Bronchial epithelial cell (primary cell): Measurements from ENCODE around the gene SQSTM1. TPM values are rescaled to one million over a fixed set of nuclear protein-coding genes. Genes with fewer than 3 reads are reported as not detected.
A peak's percentile ranks its signal among the peaks of the same experiment; 100 is the strongest.

Experiments used
- DNase-seq: peaks from one replicate; pipeline ENCODE4 v3.0.0-alpha.2; 2010; ENCODE audit warnings: low read depth
- FAIRE-seq: peaks from 2 replicates; lab custom pipeline; 2011; peaks lifted over from hg19 to GRCh38; lab: Jason Lieb, UNC
- H3K27me3 ChIP-seq: 2 replicates; pipeline ENCODE4 v1.5.1; 2011; ENCODE audit warnings: low read length; ENCODE audit not compliant: control insufficient read depth, insufficient read depth
- H3K36me3 ChIP-seq: 2 replicates; pipeline ENCODE4 v1.5.1; 2011; ENCODE audit warnings: low read length; ENCODE audit not compliant: control insufficient read depth, insufficient read depth
- H3K4me3 ChIP-seq: 2 replicates; pipeline ENCODE4 v1.5.1; 2011; ENCODE audit warnings: mild to moderate bottlenecking, low read depth, low read length, control low read depth
- total RNA-seq: library from RNA; depleted of rRNA; stranded (reverse); fragments of >200 nt; gene quantifications from 2 replicates; pipeline ENCODE4 v1.2.1, GENCODE V29; 2014
- TF ChIP-seq, protein P1 (sequence below): IDR thresholded peaks from 2 replicates; pipeline ENCODE4 v1.5.1; 2011; ENCODE audit warnings: mild to moderate bottlenecking, moderate library complexity, low read length, control low read depth, inconsistent platforms; ENCODE audit not compliant: insufficient read depth, severe bottlenecking

The SQSTM1 gene
- total RNA-seq, 1 donor from 2014 or later = 733 TPM

- peaks cover 38% of the 10 kb centered on the region for H3K36me3 ChIP-seq
- TF ChIP-seq, protein P1, sequence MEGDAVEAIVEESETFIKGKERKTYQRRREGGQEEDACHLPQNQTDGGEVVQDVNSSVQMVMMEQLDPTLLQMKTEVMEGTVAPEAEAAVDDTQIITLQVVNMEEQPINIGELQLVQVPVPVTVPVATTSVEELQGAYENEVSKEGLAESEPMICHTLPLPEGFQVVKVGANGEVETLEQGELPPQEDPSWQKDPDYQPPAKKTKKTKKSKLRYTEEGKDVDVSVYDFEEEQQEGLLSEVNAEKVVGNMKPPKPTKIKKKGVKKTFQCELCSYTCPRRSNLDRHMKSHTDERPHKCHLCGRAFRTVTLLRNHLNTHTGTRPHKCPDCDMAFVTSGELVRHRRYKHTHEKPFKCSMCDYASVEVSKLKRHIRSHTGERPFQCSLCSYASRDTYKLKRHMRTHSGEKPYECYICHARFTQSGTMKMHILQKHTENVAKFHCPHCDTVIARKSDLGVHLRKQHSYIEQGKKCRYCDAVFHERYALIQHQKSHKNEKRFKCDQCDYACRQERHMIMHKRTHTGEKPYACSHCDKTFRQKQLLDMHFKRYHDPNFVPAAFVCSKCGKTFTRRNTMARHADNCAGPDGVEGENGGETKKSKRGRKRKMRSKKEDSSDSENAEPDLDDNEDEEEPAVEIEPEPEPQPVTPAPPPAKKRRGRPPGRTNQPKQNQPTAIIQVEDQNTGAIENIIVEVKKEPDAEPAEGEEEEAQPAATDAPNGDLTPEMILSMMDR = no peak
- FAIRE-seq = no peak
- no peaks in the 10 kb centered on the region for H3K27me3 ChIP-seq
- no peak for DNase-seq
- no peak overlapping the region for H3K4me3 ChIP-seq
Measured at GRCh38 chr5:179802950-179803562, 17.6 kb upstream of the SQSTM1 start.

DNA sequence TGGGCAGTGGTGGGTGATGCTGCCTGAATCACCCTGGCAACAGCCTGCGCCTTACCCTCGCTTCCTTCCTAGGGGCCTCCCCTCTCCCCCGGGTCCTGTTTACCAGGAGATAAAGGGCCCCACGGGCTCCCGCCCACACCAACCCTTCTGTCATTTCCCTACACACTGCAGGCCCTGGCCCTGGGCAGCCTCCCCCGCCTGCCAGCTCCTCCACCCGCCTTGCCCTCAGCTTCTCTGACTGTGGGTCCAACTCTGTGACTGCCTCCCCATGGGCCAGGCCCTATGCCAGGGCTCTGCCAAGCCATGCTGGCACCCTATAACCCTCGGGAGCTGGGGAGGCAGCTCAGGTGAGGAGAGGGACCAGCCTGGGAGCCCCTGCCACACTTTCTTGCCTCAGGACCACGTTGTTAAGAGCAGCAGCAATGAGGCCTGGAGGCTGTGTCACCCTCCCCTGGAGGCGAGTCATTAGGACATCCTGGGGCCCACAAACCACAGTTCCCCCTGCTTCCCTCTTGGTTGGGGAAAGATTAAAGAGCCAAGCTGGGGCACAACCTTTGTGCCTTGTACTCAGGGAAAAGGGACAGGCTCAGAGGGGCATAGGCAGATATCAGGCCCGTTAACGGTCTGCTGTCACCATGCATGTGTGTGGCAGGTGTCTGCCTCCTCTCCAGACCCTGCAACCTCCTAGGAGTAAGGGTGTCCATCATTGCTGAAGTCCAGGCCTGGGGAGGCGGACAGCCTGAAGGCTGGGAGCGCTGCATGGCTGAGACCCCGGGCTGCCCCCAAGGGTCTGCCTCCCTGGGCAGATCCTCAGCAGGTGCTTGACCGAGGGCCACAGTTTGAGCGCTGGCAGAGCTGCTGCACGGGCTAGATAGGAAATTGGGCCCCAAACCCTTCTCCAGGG is 16.8 kb upstream of the SQSTM1 start:
- TF ChIP-seq, protein P1 = no peak
- H3K27me3 ChIP-seq = no peaks in the 10 kb centered on the region
- no peak for DNase-seq
- peaks cover 32% of the 10 kb centered on the region for H3K36me3 ChIP-seq
- no peak for FAIRE-seq
- H3K4me3 ChIP-seq = no peak overlapping the region

GRCh38 chr5:179804555-179804947 is 16.2 kb upstream of the SQSTM1 start:
- no peak overlapping the region for H3K4me3 ChIP-seq
- no peaks in the 10 kb centered on the region for H3K27me3 ChIP-seq
- no peak for DNase-seq
- FAIRE-seq = no peak
- peaks cover 27% of the 10 kb centered on the region for H3K36me3 ChIP-seq
- TF ChIP-seq, protein P1 = no peak

DNA sequence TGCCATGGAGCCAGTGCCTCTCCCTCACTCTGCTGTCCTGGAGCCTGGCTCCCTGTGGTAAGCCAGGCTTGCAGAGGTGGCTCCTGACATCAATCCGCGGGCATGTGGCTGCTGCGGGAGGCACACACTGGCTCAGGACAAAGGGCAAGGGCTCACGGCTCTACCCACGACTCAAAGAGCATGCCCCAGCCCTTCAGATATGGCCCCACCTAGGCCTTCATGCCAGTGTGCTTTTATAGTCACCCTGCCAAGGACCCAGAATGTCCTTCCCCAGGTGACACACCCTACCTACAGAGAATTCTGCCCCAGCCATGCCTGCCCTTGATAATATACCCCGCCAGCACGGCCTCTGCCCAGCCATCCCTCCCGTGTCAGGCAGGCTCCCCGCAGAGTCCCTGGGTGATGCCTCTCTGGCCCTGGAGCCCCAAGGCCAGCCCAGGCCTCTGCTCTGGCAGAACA is 15.6 kb upstream of the SQSTM1 start:
- H3K4me3 ChIP-seq = peak overlapping the region; percentile 86
- H3K36me3 ChIP-seq = peaks cover 23% of the 10 kb centered on the region
- FAIRE-seq = no peak
- no peaks in the 10 kb centered on the region for H3K27me3 ChIP-seq
- TF ChIP-seq, protein P1 = no peak
- no peak for DNase-seq

DNA sequence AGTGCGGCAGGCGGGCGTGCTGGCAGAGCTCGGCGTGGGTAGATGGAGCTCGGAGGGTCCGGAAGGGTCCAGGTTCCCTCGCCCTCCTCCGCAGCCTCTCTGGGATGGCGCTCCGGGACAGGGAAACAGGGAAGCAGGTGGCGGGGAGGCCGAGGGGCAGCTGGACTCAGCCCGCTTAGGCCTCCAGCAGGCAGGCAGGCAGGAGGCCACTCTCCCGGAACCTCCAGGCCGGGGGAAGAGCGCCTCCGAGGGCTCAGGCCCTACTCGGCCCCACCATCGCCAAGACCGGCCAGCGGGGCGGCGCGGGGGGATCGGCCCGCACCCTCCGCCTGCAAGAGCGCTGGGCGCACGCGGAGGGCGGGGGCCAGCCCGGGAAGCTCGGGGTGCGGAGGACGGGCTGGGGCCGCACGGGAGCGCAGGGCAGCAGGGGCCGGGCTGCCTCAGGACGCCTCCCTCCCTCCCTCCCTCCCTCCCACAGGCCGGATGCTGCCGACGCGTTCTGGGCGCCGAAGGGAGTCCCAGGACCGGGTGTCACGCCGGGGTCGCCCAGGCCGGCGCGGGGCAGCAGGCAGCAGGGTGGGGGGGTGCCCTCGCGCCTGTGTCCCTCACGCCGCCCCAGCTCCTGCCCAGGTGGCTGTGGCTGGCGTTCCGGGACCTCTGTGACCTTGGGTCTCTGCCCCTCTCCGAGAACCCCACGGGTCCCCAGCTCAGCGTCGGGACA is 15.0 kb upstream of the SQSTM1 start:
- Histone ChIP-seq H3K27me3 (no peaks in the 10 kb centered on the region), H3K36me3 (peaks cover 18% of the 10 kb centered on the region), H3K4me3 (peak overlapping the region; percentile 86)
- no peak for FAIRE-seq
- DNase-seq = no peak
- TF ChIP-seq, protein P1 = no peak
